ENCODE measurements around the gene HSD17B2.

GRCh38 chr16:82108100-82108499 lies 73.0 kb downstream of the HSD17B2 start:
- no peak for TF ChIP-seq POLR2AphosphoS5 (IDR thresholded peaks at IDR 0.05; ENCODE audit: low read depth, low read length)
- TF ChIP-seq, protein P1, sequence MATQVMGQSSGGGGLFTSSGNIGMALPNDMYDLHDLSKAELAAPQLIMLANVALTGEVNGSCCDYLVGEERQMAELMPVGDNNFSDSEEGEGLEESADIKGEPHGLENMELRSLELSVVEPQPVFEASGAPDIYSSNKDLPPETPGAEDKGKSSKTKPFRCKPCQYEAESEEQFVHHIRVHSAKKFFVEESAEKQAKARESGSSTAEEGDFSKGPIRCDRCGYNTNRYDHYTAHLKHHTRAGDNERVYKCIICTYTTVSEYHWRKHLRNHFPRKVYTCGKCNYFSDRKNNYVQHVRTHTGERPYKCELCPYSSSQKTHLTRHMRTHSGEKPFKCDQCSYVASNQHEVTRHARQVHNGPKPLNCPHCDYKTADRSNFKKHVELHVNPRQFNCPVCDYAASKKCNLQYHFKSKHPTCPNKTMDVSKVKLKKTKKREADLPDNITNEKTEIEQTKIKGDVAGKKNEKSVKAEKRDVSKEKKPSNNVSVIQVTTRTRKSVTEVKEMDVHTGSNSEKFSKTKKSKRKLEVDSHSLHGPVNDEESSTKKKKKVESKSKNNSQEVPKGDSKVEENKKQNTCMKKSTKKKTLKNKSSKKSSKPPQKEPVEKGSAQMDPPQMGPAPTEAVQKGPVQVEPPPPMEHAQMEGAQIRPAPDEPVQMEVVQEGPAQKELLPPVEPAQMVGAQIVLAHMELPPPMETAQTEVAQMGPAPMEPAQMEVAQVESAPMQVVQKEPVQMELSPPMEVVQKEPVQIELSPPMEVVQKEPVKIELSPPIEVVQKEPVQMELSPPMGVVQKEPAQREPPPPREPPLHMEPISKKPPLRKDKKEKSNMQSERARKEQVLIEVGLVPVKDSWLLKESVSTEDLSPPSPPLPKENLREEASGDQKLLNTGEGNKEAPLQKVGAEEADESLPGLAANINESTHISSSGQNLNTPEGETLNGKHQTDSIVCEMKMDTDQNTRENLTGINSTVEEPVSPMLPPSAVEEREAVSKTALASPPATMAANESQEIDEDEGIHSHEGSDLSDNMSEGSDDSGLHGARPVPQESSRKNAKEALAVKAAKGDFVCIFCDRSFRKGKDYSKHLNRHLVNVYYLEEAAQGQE (IDR thresholded peaks at IDR 0.05; ENCODE audit: insufficient read depth in 1 of 2, low read depth in 2 of 2, low read length in 2 of 2) = no peak
